HepG2 (cell line): ENCODE data around the gene UBE2U. TPM values are rescaled to one million over a fixed set of nuclear protein-coding genes. Genes with fewer than 3 reads are reported as not detected.

Experiments
- ATAC-seq: fragments of 200-7000 bp; cut with Tn5 transposase; 3 replicates; pipeline ENCODE4 v1.9.1; 2020; ENCODE audit warnings: mild to moderate bottlenecking, moderate library complexity
- BruUV-seq: library from RNA; stranded (reverse); fragments of 400-500 nt; replicated peaks from 2 replicates; lab custom pipeline; 2021; lab: Mats Ljungman, UMichigan
- CTCF ChIA-PET: fragments of 300-600 bp; formaldehyde crosslinking; extraction: SDS; loops from one replicate; lab custom pipeline; 2021; ENCODE audit warnings: low total read pairs, inconsistent platforms, low intra/inter-chr PET ratio; lab: Yijun Ruan, JAX
- POLR2A ChIA-PET: fragments of 350-600 bp; sonication (Branson Sonifier 250); formaldehyde crosslinking; loops from one replicate; lab custom pipeline; 2020; ENCODE audit warnings: antibody characterized with exemption, inconsistent platforms; lab: Yijun Ruan, JAX
- DNase-seq: peaks from one replicate; pipeline ENCODE4 v3.0.0-alpha.2; 2015; ENCODE audit warnings: low spot score
- FAIRE-seq: peaks from 3 replicates; lab custom pipeline; 2011; peaks lifted over from hg19 to GRCh38; lab: Jason Lieb, UNC
- H2AFZ ChIP-seq: one replicate; pipeline ENCODE4 v1.6.1; 2011; ENCODE audit warnings: low read length, inconsistent platforms
- H3K27ac ChIP-seq: fragments of 300-600 bp; 3 replicates; pipeline ENCODE4 v1.8.0; 2011; ENCODE audit warnings: mixed run types, mild to moderate bottlenecking, mixed read lengths, low read length, inconsistent platforms; ENCODE audit not compliant: insufficient read depth; ENCODE audit errors: extremely low read length
- H3K27me3 ChIP-seq, 2 experiments: fragments of 200-600 bp in 1 of 2; 2 replicates in 1 of 2; 3 replicates in 1 of 2; pipeline versions ENCODE4 v1.6.0 to v1.8.0; 2011; ENCODE audit warnings: low read length in 2 of 2, mild to moderate bottlenecking in 2 of 2, moderate library complexity in 2 of 2, inconsistent platforms in 1 of 2; ENCODE audit not compliant: insufficient read depth in 2 of 2, control insufficient read depth in 1 of 2
- H3K36me3 ChIP-seq, 2 experiments: fragments of 200-600 bp in 1 of 2; replicated peaks in 1 of 2; 2 replicates in 1 of 2; 3 replicates in 1 of 2; pipeline versions ENCODE4 v1.5.1 to v1.8.0; 2011; ENCODE audit warnings: low read length in 2 of 2, inconsistent platforms in 1 of 2; ENCODE audit not compliant: insufficient read depth in 2 of 2, control insufficient read depth in 1 of 2
- H3K4me1 ChIP-seq: 2 replicates; pipeline ENCODE4 v1.5.1; 2012; ENCODE audit warnings: low read length, inconsistent platforms; ENCODE audit not compliant: insufficient read depth
- H3K4me2 ChIP-seq: 2 replicates; pipeline ENCODE4 v1.6.0; 2011; ENCODE audit warnings: low read depth, low read length, inconsistent platforms
- H3K4me3 ChIP-seq, 3 experiments: fragments of 200-600 bp in 1 of 3; sonication (generic), shearing (Covaris generic) in 1 of 3; replicated peaks in 1 of 3; 2 replicates each; pipeline ENCODE4 v1.5.1; 2011 to 2016; ENCODE audit warnings: low read length in 3 of 3, inconsistent platforms in 2 of 3, low read depth in 2 of 3, mild to moderate bottlenecking in 2 of 3, control low read depth in 1 of 3, mixed read lengths in 1 of 3; ENCODE audit not compliant: insufficient read depth in 1 of 3
- H3K79me2 ChIP-seq: one replicate; pipeline ENCODE4 v1.6.1; 2011; ENCODE audit warnings: low read length, inconsistent platforms; ENCODE audit not compliant: insufficient read depth
- H3K9ac ChIP-seq: 2 replicates; pipeline ENCODE4 v1.6.0; 2011; ENCODE audit warnings: mild to moderate bottlenecking, low read depth, low read length, inconsistent platforms; ENCODE audit not compliant: insufficient read depth
- H3K9me3 ChIP-seq: 2 replicates; pipeline ENCODE4 v1.5.1; 2012; ENCODE audit warnings: mild to moderate bottlenecking, low read length
- H4K20me1 ChIP-seq: 2 replicates; pipeline ENCODE4 v1.6.0; 2011; ENCODE audit warnings: inconsistent platforms, mild to moderate bottlenecking, low read length, moderate library complexity; ENCODE audit not compliant: insufficient read depth
- ASH2L ChIP-seq: fragments of 300-600, 200-600 bp; sonication (generic); IDR thresholded peaks from 2 replicates; pipeline ENCODE4 v1.7.0; 2017; ENCODE audit warnings: low read depth, mild to moderate bottlenecking, moderate library complexity, mixed read lengths, low read length; ENCODE audit not compliant: insufficient read length
- ATF3 ChIP-seq: sonication (generic); formaldehyde crosslinking; IDR thresholded peaks from 2 replicates; pipeline ENCODE4 v1.4.0; 2020; ENCODE audit warnings: missing genetic modification reagents
- ATF7 ChIP-seq, 2 experiments: fragments of 450-650 bp in 1 of 2; sonication (generic) in 1 of 2; formaldehyde crosslinking in 1 of 2; IDR thresholded peaks; 2 replicates each; pipeline versions ENCODE4 v1.4.0 to v1.6.1; 2016 to 2020; ENCODE audit warnings: antibody characterized with exemption in 1 of 2, mild to moderate bottlenecking in 1 of 2, missing genetic modification reagents in 1 of 2
- BHLHE40 ChIP-seq: IDR thresholded peaks from 2 replicates; pipeline ENCODE4 v1.6.1; 2011; ENCODE audit warnings: low read length, improper control_type of control experiment
- MXD4 ChIP-seq: IDR thresholded peaks from 2 replicates; pipeline ENCODE4 v1.6.1; 2016; ENCODE audit warnings: mild to moderate bottlenecking, missing biosample characterization, missing genetic modification reagents
- NAIF1 ChIP-seq: sonication (generic); formaldehyde crosslinking; IDR thresholded peaks from 2 replicates; pipeline ENCODE4 v1.5.0; 2020; ENCODE audit warnings: mild to moderate bottlenecking, missing genetic modification reagents, borderline replicate concordance
- PAX8 ChIP-seq: sonication (generic); formaldehyde crosslinking; IDR thresholded peaks from 2 replicates; pipeline ENCODE4 v1.8.0; 2022; ENCODE audit warnings: mild to moderate bottlenecking, missing genetic modification reagents, borderline replicate concordance
- SETDB1 ChIP-seq: sonication (generic); formaldehyde crosslinking; IDR thresholded peaks from 2 replicates; pipeline ENCODE4 v1.5.1; 2020; ENCODE audit warnings: missing genetic modification reagents, mild to moderate bottlenecking, borderline replicate concordance
- SMYD3 ChIP-seq: sonication (generic); formaldehyde crosslinking; IDR thresholded peaks from 2 replicates; pipeline ENCODE4 v1.8.1; 2023; ENCODE audit warnings: mild to moderate bottlenecking, missing genetic modification reagents
- SNAPC2 ChIP-seq: sonication (generic); formaldehyde crosslinking; IDR thresholded peaks from 2 replicates; pipeline ENCODE4 v1.8.1; 2022; ENCODE audit warnings: mild to moderate bottlenecking, missing genetic modification reagents
- SP2 ChIP-seq: sonication (generic); formaldehyde crosslinking; IDR thresholded peaks from 2 replicates; pipeline ENCODE4 v1.5.1; 2020; ENCODE audit warnings: mild to moderate bottlenecking, missing genetic modification reagents
- TBX2 ChIP-seq: sonication (generic); formaldehyde crosslinking; IDR thresholded peaks from 2 replicates; pipeline ENCODE4 v1.5.0; 2020; ENCODE audit warnings: missing genetic modification reagents, mild to moderate bottlenecking, borderline replicate concordance
- ZNF30 ChIP-seq: sonication (generic); formaldehyde crosslinking; IDR thresholded peaks from 2 replicates; pipeline ENCODE4 v1.5.0; 2020; ENCODE audit warnings: mild to moderate bottlenecking, missing genetic modification reagents
- ZNF34 ChIP-seq: sonication (generic); formaldehyde crosslinking; IDR thresholded peaks from 2 replicates; pipeline ENCODE4 v1.4.0; 2020; ENCODE audit warnings: mild to moderate bottlenecking, missing genetic modification reagents, borderline replicate concordance
- ZNF703 ChIP-seq: sonication (generic); formaldehyde crosslinking; IDR thresholded peaks from 2 replicates; pipeline ENCODE4 v1.5.1; 2020; ENCODE audit warnings: missing genetic modification reagents, mild to moderate bottlenecking, moderate library complexity, borderline replicate concordance
- WGBS: methylation state at CpG from one replicate; pipeline ENCODE4 v1.1.6; 2017; ENCODE audit warnings: low lambda C conversion rate; 5-methylcytosine and 5-hydroxymethylcytosine counted together
- in situ Hi-C: cut with HindIII; loops from 2 replicates; pipeline ENCODE4 v1.10.0; 2017; ENCODE audit warnings: low pct_unique_long_range_greater_than_20kb; ENCODE audit not compliant: extremely low pct_ligation_motif_present
- intact Hi-C: fragments of 100-400 bp; cut with micrococcal nuclease; formaldehyde crosslinking; loops from one replicate; pipeline ENCODE4 v1.10.0; 2022; ENCODE audit not compliant: unreplicated experiment
- polyA plus RNA-seq, 8 experiments: library from polyadenylated mRNA; depleted of rRNA in 3 of 8; stranded (reverse) in 7 of 8; unstranded in 1 of 8; fragments of >200 nt; fragmentation: Illumina TruSeq in 4 of 8; extraction: Trizol in 4 of 8; gene quantifications; 2 replicates each; pipeline versions ENCODE4 v1.2.1 to v1.2.3, GENCODE V29; 2011 to 2016; ENCODE audit warnings: low read depth in 4 of 8, missing spikeins in 1 of 8, mixed read lengths in 1 of 8; ENCODE audit not compliant: insufficient read depth in 1 of 8
- total RNA-seq, 5 experiments: library from RNA; depleted of rRNA; stranded (reverse); fragments of >200 nt; fragmentation: Illumina TruSeq; extraction: Trizol; gene quantifications; 2 replicates each; pipeline ENCODE4 v1.2.3, GENCODE V29; 2016; ENCODE audit warnings: low read depth in 1 of 5

Gene UBE2U
- total and polyA plus RNA-seq, 2 of the 13 experiments (the other 11 are each of a cell fraction or from before 2014, with no cell fraction given): not detected

- no peaks in the 10 kb centered on the region for H3K4me1 ChIP-seq
- no peaks in the 10 kb centered on the region for H3K79me2 ChIP-seq
- H2AFZ ChIP-seq: no peak overlapping the region
- no peaks in the 10 kb centered on the region for H4K20me1 ChIP-seq
- ChIA-PET CTCF (no interaction called here), POLR2A (no interaction called here)
- DNase-seq (no peak), FAIRE-seq (no peak), ATAC-seq (no peak)
- no peaks in the 10 kb centered on the region for H3K9me3 ChIP-seq
- BruUV-seq: no TSS peak
- TF ChIP-seq ZNF34 (CRISPR knock-in tag): no peak
- H3K27ac ChIP-seq: no peak overlapping the region
- WGBS: 0% methylated on average over 1 of the region's 1 CpG
- intact Hi-C loops (no loop called here), in situ Hi-C loops (no loop called here)
- no peak overlapping the region for H3K9ac ChIP-seq
- H3K4me3 ChIP-seq: no peak overlapping the region
- no peaks in the 10 kb centered on the region for H3K27me3 ChIP-seq
- H3K36me3 ChIP-seq: no peaks in the 10 kb centered on the region
- no peak overlapping the region for H3K4me2 ChIP-seq
Observed at GRCh38 chr1:64155278-64155677, 48.1 kb upstream of the UBE2U start.

- in situ Hi-C loops: no loop called here
- no peak overlapping the region for H3K27ac ChIP-seq
- DNase-seq (no peak), ATAC-seq (no peak), FAIRE-seq (no peak)
- no peaks in the 10 kb centered on the region for H3K9me3 ChIP-seq
- intact Hi-C loops: no loop called here
- H3K36me3 ChIP-seq: no peaks in the 10 kb centered on the region
- no peaks in the 10 kb centered on the region for H3K79me2 ChIP-seq
- no peak for TF ChIP-seq ASH2L
- no peak for TF ChIP-seq ATF3 (CRISPR knock-in tag)
- no peak for TF ChIP-seq BHLHE40
- no peak for TF ChIP-seq SMYD3 (CRISPR knock-in tag)
- TF ChIP-seq ZNF30 (CRISPR knock-in tag): no peak
- no peak for TF ChIP-seq ATF7 (IDR thresholded peaks at IDR 0.05)
- TF ChIP-seq ATF7 (CRISPR knock-in tag; IDR thresholded peaks at IDR 0.05): no peak
- TF ChIP-seq PAX8 (CRISPR knock-in tag): no peak
- no peak for TF ChIP-seq SP2 (CRISPR knock-in tag)
- TF ChIP-seq SNAPC2 (CRISPR knock-in tag): no peak
- no peak for TF ChIP-seq SETDB1 (CRISPR knock-in tag)
- TF ChIP-seq NAIF1 (CRISPR knock-in tag): no peak
- no peak for TF ChIP-seq TBX2 (CRISPR knock-in tag)
- no peak for TF ChIP-seq ZNF703
- TF ChIP-seq MXD4 (CRISPR knock-in tag): no peak
- H3K4me3 ChIP-seq: no peak overlapping the region
- ChIA-PET CTCF (no interaction called here), POLR2A (no interaction called here)
- 3% methylated on average over 1 of the region's 1 CpG for WGBS
- no peak overlapping the region for H3K9ac ChIP-seq
- no peaks in the 10 kb centered on the region for H3K4me1 ChIP-seq
- BruUV-seq: no TSS peak
- H2AFZ ChIP-seq: no peak overlapping the region
- no peaks in the 10 kb centered on the region for H3K27me3 ChIP-seq
- H4K20me1 ChIP-seq: no peaks in the 10 kb centered on the region
- H3K4me2 ChIP-seq: no peak overlapping the region
Observed at GRCh38 chr1:64161357-64161941, 42.0 kb upstream of the UBE2U start.
